ELF-1 (cell line): ENCODE data around the gene LPIN3.

Source experiments
- DNase-seq: peaks from one replicate; pipeline ENCODE4 v3.0.0-alpha.2; 2016; ENCODE audit warnings: low read depth, low spot score

Gene LPIN3

GRCh38 chr20:41365777-41366545, 25.3 kb downstream of the LPIN3 start:
- no peak for DNase-seq

DNA sequence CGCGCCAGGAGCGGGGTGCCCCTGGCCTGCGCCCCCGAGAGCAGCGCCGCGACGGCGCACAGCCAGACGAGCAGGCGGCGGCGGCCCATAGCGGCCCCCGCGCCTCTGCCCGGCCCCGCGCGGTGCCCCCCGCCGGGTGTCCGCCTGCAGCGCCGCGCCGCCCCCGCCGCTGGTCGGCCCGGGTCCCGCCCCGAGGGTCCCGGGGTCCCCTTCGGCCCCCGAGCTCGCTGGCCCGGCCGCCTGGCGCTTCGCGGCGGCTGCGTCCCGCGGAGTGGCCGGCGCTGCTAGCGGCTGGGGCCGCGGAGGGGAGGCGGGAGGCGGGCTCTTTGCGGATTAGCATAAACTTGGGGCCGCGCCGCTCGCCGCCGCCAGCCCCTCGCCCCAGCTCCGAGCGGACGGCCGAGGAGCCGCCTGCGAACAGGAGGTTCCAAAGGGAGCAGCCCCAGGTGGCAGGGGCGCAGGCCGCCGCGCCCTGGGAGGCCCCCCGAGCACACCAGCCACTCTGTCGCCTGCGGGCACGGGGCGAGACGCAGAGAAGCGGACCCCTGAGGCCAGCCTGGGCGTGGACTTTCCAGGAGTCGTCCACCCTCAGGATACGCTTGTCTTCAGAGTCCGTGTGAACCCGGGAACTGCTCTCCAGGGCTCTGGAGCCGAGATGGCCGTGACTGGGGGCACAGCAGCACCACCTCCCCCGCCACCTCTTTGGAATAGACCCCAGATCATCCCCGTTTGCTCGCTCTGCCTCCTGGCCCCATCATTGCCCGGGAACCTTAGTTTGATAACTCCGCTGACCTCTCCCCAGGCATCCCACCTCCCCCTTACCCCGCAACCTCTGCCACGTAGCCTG, 26.1 kb downstream of the LPIN3 start, which contains the start of gene EMILIN3:
EMILIN3 (minus strand) TSS at position 273 of the 847 bp plus-strand sequence; CDS start at position 89, 184 bp downstream.
- DNase-seq = peak; percentile 40

- peak; percentile 36 for DNase-seq
These were observed 26.7 kb downstream of the LPIN3 start for GRCh38 chr20:41367393-41367695.

- no peak for DNase-seq
These were observed 27.3 kb downstream of the LPIN3 start for GRCh38 chr20:41367956-41368355.

DNA sequence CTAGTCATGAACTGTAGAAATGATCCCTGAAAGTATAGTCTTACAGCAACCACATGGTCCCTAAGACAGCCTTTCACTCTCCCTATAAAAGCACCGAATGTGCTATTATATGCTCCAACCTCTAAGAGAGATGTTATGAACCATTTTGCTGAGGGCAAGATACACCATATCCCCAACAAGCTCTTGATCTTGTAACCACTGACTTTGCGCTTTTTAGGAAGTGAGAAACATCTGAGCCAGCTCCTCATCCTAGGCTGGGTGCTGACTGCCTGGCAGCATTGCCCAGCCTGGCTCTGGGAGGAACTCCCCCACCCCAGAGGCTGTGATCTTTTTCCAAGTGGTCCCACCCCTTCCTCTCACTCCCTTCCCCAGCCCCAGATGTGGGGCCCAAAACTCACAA, 29.1 kb downstream of the LPIN3 start:
- no peak for DNase-seq

GRCh38 chr20:41370176-41370575, 29.6 kb downstream of the LPIN3 start:
- DNase-seq = no peak

GRCh38 chr20:41371371-41371770, 30.8 kb downstream of the LPIN3 start:
- DNase-seq = no peak

- no peak for DNase-seq
These were observed 32.7 kb downstream of the LPIN3 start for GRCh38 chr20:41373251-41373783.

DNA sequence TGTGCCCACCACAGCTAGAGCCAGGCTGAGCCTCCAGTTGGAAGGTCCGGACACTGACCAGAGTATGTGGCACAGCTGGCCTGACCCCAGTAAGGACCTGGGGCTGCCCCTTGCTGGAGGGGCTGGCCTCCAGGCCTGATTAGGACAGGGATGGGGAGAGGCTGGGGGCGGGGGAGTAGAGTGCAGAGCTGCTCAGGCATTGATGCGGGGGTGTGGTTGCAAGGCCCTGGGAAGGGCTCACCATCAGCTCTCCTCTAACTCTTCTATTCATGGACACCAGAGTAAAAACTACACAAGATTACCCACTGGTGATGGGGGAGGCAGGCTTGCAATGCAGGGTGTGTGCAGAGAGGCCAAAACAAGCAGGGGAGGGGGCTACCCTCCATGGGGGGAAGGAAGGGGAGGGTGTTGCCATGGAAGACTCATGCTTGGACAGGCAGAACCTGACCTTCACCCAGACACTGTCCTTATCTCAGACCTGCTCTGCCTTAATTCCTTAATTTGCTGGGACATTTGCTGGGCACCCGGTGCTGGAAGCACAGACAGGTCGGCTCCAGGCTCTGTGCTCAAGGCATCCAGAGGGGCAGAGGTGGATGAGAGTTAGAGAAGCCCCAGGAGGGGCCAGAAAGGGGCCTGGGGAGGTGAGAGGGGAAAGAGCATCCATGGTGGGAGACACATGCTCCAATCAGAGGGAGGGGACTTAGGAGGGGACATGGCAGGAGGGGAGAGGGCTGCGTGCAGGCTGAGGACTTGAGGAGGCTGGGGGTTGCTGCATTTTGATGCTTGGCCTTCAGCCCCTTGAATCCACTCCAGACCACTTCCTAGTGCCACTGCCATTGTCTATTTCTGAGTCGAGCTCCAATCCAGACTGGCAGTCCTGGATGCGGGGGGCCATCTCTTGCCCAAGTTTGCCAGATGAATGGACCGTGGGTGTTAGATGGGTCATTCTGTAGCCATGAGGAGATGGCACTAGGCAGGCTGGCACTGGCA, 33.6 kb downstream of the LPIN3 start:
- no peak for DNase-seq

GRCh38 chr20:41375846-41376245, 35.2 kb downstream of the LPIN3 start:
- DNase-seq = no peak

DNA sequence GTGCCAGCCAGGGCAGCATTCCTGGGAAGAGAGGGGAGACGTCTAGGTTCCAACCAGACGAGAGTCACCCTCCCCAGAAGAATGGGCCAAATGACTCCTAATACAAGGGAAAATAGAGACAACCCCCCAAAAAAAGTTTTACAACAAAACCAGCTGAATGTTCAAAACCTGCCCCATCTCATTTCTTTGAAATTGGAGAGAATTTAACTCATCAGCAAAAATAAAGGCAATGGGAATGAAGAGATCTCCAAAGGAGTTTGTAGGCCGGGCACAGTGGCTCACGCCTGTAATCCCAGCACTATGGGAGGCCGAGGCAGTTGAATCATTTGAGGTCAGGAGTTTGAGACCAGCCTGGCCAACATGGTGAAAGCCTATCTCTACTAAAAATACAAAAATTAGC, 35.7 kb downstream of the LPIN3 start:
- DNase-seq = no peak

DNA sequence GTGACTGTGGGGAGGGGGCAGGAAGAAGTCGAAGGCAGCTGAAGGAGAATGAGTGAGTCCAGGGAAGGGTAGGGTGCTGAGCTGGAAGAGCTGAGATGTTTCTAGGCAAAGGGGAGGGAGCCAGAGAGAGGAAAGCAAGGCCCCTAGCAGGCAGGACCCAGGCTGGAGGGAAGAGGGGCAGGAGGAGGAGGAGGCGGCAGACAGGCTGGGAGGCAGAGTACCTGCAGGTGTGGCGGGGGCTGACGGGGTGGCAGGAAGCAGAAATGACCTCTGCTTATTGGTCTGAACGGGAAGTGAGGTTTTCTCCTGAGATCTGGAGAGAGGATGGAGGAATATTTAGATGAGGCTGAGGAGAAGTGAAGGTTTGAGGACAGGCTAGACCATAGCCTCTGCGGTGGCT, 36.7 kb downstream of the LPIN3 start:
- no peak for DNase-seq

DNA sequence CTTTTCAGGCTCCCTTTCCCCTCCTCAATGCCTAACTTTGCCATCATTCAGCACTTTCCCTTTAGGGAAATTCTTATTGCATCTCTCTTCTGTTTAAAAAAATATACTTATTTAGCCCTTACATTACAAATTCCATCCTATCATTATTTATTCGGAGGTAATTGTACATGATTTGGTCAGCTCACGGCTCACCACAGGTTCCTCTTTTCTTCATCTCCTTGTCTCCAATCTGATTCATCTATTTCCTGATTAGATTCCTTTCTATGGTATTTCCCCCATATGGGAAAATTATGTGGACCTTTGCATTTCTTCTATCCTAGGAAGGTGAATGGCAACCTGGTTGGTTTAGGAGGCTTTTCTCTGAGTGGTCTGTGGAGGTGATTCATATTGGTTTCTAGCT, 38.9 kb downstream of the LPIN3 start:
- no peak for DNase-seq

- DNase-seq = peak; percentile 54
These were observed 40.1 kb downstream of the LPIN3 start for GRCh38 chr20:41380551-41381193.

- DNase-seq = no peak
These were observed 42.2 kb downstream of the LPIN3 start for GRCh38 chr20:41382791-41383305.

DNA sequence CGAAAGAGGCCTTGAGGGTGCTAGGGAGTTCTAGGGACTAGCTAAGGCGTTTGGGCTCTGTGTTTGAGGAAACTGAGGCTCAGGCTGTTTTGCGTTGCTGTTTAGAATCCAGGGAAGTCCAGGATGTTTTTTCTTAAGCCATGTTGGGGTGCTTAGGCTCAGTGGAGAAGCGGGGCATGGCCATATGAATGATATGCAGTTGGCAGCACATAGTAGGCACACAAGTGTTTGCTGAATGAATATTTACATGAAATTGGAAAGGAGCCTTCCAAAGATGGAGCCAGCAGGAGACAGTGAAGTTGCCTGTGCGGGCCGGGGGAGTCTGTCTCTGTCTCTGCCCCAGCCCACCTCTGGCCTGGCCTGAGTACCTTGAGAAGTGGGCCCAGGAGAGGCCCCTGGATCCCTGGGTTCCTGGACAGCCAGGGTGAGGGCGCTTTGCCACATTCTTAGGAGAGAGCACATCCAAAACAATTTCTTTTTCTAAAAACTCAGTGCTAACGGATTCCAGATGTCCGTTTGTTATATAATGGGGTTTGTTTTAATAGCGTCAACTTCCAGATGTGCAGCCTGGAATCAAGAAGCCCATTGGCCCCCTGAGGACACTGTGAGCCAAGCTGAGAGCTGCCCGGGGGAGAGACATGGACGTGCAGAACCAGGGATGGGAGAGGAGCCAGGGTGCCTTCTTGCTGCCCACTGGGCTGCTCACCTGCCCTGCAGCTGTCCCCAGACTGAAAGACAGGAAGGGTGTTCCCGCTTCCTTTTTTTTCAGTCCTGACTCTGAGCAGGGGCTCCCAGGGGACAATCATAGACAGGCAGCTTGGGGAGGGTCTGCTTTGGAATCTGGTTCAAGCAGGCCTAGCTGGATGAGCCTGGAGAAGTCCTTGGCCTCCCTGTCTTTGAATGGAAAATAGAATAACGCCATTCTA, 46.1 kb downstream of the LPIN3 start:
- DNase-seq = no peak

DNA sequence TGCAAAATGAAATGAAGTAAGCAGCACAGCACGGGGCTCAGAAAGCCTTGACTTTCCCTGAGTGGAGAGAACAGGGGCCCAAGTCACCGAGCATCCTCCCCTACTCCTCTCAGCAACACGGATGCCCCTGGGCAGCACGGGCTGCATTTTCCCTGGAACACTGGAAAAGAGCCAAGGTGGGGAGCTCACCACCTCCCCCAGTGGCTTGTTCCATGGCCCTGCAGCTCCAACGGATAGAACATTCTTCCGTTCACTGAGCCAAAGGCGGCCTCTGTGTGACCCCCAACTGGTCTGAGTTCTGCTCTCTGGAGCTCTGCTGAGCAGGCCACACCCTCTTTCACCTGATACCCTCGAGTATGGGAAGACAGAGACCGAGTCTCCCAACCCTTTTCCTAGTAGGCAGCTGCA, 46.8 kb downstream of the LPIN3 start:
- peak; percentile 64 for DNase-seq

- no peak for DNase-seq
These were observed 50.3 kb downstream of the LPIN3 start for GRCh38 chr20:41390889-41391288.

DNA sequence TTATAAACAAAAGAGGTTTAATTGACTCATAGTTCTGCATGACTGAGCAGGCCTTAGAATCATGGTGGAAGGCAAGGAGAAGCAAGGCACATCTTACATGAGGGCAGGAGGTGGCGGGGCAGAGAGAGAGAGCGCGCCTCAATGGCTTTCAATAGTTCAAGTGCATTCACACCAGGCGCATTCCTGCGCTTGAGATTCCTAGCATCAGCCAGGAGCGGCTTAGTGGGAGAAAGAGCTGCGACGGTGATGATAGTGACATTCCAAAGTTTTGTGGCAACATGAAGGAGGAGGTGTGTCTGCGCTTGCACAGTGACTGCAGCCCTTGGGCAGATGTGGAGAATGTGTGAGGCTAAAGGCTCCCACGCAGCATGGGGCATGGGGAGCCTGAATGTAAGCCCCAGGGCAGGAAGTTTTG, 51.0 kb downstream of the LPIN3 start:
- DNase-seq = peak; percentile 96

DNA sequence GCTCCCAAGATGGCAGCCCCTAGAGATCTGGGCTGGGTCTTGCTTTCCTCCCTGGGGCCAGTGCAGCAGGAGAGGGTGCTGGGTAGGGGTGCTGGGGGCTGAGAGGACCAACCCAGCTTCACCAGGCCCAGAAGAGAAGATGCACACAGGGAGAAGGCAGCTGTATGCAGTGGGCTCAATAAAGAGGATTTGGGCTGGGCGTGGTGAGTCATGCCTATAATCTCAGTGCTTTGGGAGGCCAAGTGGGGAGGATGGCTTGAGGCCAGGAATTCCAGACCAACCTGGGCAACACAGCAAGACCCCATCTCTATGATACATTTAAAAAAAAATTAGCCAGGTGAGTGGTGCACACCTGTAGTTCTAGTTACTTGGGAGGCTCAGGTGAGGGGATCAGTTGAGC, 51.7 kb downstream of the LPIN3 start:
- DNase-seq = peak; percentile 41
